Measurements from ENCODE around the gene ARMC8. TPM values are rescaled to one million over a fixed set of nuclear protein-coding genes. Genes with fewer than 3 reads are reported as not detected.

Gene ARMC8
- total RNA-seq, 2 experiments from 2014 or later: 48.8 to 57.1 TPM

- no peak for DNase-seq (ENCODE audit: low spot score)
- Histone ChIP-seq H2AFZ (ENCODE audit: low read length) (no peak overlapping the region), H3K4me3 (ENCODE audit: low read depth, low read length, poor library complexity, severe bottlenecking) (no peak overlapping the region), H3K79me2 (ENCODE audit: insufficient read depth, low read depth, low read length) (peaks cover 97% of the 10 kb centered on the region), H4K20me1 (ENCODE audit: insufficient read depth, low read length) (peaks cover 19% of the 10 kb centered on the region), H3K9me2 (ENCODE audit: insufficient read depth, low read length) (no peaks in the 10 kb centered on the region), H3K9me3 (ENCODE audit: low read length) (no peaks in the 10 kb centered on the region), H3K36me3 (ENCODE audit: insufficient read depth, low read length) (peaks cover 53% of the 10 kb centered on the region), H3K4me1 (ENCODE audit: insufficient read depth, low read length, poor library complexity, severe bottlenecking) (no peaks in the 10 kb centered on the region), H3K4me2 (ENCODE audit: low read length) (no peak overlapping the region), H3K27ac (ENCODE audit: low read depth, low read length, poor library complexity, severe bottlenecking) (no peak overlapping the region)
- intact Hi-C loops (cut with micrococcal nuclease; ENCODE audit: unreplicated experiment): no loop called here
- ChIA-PET POLR2A (interaction anchor here (0.7 to 2.1 kb wide), 2 partner anchors 11 to 32 kb away, joined by 3 to 8 read pairs; no protein-coding TSS in a partner anchor), CTCF (ENCODE audit: unreplicated experiment) (no interaction called here)
- TF ChIP-seq EZH2phosphoT487 (IDR thresholded peaks at IDR 0.05; ENCODE audit: borderline replicate concordance, low read depth, low read length) (no peak), CTCF (conservative IDR thresholded peaks at IDR 0.05; ENCODE audit: low read length) (no peak)
- BruUV-seq (replicated peaks): no TSS peak
Observed at GRCh38 chr3:138203938-138204337, 16.8 kb downstream of the ARMC8 start.

- no peak overlapping the region for H3K27ac ChIP-seq (ENCODE audit: low read depth, low read length, poor library complexity, severe bottlenecking)
- no peaks in the 10 kb centered on the region for H3K9me2 ChIP-seq (ENCODE audit: insufficient read depth, low read length)
- H3K79me2 ChIP-seq (ENCODE audit: insufficient read depth, low read depth, low read length): peaks cover 97% of the 10 kb centered on the region
- no peak overlapping the region for H3K4me2 ChIP-seq (ENCODE audit: low read length)
- TF ChIP-seq CTCF (conservative IDR thresholded peaks at IDR 0.05; ENCODE audit: low read length): no peak
- TF ChIP-seq EZH2phosphoT487 (IDR thresholded peaks at IDR 0.05; ENCODE audit: borderline replicate concordance, low read depth, low read length): no peak
- H3K36me3 ChIP-seq (ENCODE audit: insufficient read depth, low read length): peaks cover 59% of the 10 kb centered on the region
- ChIA-PET POLR2A (no interaction called here), CTCF (ENCODE audit: unreplicated experiment) (no interaction called here)
- H3K4me1 ChIP-seq (ENCODE audit: insufficient read depth, low read length, poor library complexity, severe bottlenecking): no peaks in the 10 kb centered on the region
- DNase-seq (ENCODE audit: low spot score): no peak
- no TSS peak for BruUV-seq (replicated peaks)
- intact Hi-C loops (cut with micrococcal nuclease; ENCODE audit: unreplicated experiment): no loop called here
- H2AFZ ChIP-seq (ENCODE audit: low read length): no peak overlapping the region
- no peaks in the 10 kb centered on the region for H3K9me3 ChIP-seq (ENCODE audit: low read length)
- H4K20me1 ChIP-seq (ENCODE audit: insufficient read depth, low read length): peaks cover 14% of the 10 kb centered on the region
- H3K4me3 ChIP-seq (ENCODE audit: low read depth, low read length, poor library complexity, severe bottlenecking): no peak overlapping the region
Observed at GRCh38 chr3:138205527-138205926, 18.4 kb downstream of the ARMC8 start.

- Histone ChIP-seq H4K20me1 (ENCODE audit: insufficient read depth, low read length) (peaks cover 16% of the 10 kb centered on the region), H3K4me3 (ENCODE audit: low read depth, low read length, poor library complexity, severe bottlenecking) (no peak overlapping the region), H3K36me3 (ENCODE audit: insufficient read depth, low read length) (peaks cover 66% of the 10 kb centered on the region), H2AFZ (ENCODE audit: low read length) (no peak overlapping the region), H3K79me2 (ENCODE audit: insufficient read depth, low read depth, low read length) (peaks cover 97% of the 10 kb centered on the region), H3K27ac (ENCODE audit: low read depth, low read length, poor library complexity, severe bottlenecking) (no peak overlapping the region), H3K4me1 (ENCODE audit: insufficient read depth, low read length, poor library complexity, severe bottlenecking) (no peaks in the 10 kb centered on the region), H3K9me3 (ENCODE audit: low read length) (no peaks in the 10 kb centered on the region), H3K9me2 (ENCODE audit: insufficient read depth, low read length) (no peaks in the 10 kb centered on the region), H3K4me2 (ENCODE audit: low read length) (no peak overlapping the region)
- ChIA-PET POLR2A (no interaction called here), CTCF (ENCODE audit: unreplicated experiment) (no interaction called here)
- no peak for DNase-seq (ENCODE audit: low spot score)
- no TSS peak for BruUV-seq (replicated peaks)
- intact Hi-C loops (cut with micrococcal nuclease; ENCODE audit: unreplicated experiment): no loop called here
- TF ChIP-seq CTCF (conservative IDR thresholded peaks at IDR 0.05; ENCODE audit: low read length) (no peak), EZH2phosphoT487 (IDR thresholded peaks at IDR 0.05; ENCODE audit: borderline replicate concordance, low read depth, low read length) (no peak)
Observed at GRCh38 chr3:138206196-138206595, 19.1 kb downstream of the ARMC8 start.
